BE2C (cell line): Measurements from ENCODE around the gene NOD2.

ENCODE experiments used
- DNase-seq: peaks from one replicate; pipeline ENCODE4 v3.0.0-alpha.2; 2020
- H3K27me3 ChIP-seq: fragments of 250-450 bp; sonication (Bioruptor Pico); 2 replicates; pipeline ENCODE4 v1.5.1; 2020; ENCODE audit warnings: mild to moderate bottlenecking
- H3K36me3 ChIP-seq: fragments of 250-450 bp; sonication (Bioruptor Pico); 2 replicates; pipeline ENCODE4 v1.5.1; 2020; ENCODE audit warnings: mild to moderate bottlenecking
- H3K4me1 ChIP-seq: fragments of 250-450 bp; sonication (Bioruptor Pico); 2 replicates; pipeline ENCODE4 v1.5.1; 2020
- H3K4me3 ChIP-seq: 2 replicates; pipeline ENCODE4 v1.5.1; 2011; ENCODE audit warnings: low read depth, low read length
- H3K9me3 ChIP-seq: fragments of 250-450 bp; sonication (Bioruptor Pico); 2 replicates; pipeline ENCODE4 v1.5.1; 2020
- CTCF ChIP-seq: IDR thresholded peaks from 2 replicates; pipeline ENCODE4 v1.5.1; 2012; ENCODE audit warnings: mild to moderate bottlenecking, low read depth, low read length

Gene NOD2

GRCh38 chr16:50742576-50743200 lies 49.3 kb downstream of the NOD2 start:
- DNase-seq, result no peak
- Histone ChIP-seq H3K36me3 (no peaks in the 10 kb centered on the region), H3K4me1 (no peaks in the 10 kb centered on the region), H3K27me3 (no peaks in the 10 kb centered on the region), H3K9me3 (no peaks in the 10 kb centered on the region), H3K4me3 (peak overlapping the region; percentile 74)
- TF ChIP-seq CTCF, result no peak

DNA sequence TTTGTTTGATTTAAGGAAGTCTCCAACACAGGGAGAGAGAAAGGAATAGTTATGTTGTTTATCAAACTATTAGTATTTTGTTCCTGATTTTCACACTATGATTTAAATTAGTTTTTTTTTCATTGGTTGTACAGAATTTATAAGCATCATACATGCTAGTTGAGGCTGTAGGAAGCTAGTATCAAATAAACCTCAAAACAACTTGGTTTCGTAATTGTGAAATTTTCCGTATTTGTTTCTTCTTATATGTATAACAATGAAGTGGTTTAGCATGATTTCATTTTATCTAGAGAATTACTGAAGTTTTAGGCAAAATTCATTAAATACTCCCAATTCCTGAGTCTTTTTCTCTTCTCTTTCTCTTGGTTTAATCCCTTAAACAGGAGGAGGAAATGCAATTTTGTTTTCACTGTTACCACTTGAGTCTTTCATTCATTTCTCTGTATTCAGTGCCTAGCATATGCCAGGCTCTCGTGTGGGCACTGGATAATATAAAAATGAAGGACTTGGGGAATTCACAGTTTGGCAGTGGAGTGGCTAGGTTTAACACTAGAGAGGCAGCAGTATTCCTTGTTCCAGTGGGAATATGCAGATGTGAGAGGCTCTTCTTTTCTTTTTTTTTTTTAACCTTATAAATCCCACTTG lies 50.3 kb downstream of the NOD2 start:
- Histone ChIP-seq H3K4me1 (no peaks in the 10 kb centered on the region), H3K36me3 (no peaks in the 10 kb centered on the region), H3K9me3 (no peaks in the 10 kb centered on the region), H3K4me3 (no peak overlapping the region), H3K27me3 (no peaks in the 10 kb centered on the region)
- no peak for DNase-seq
- no peak for TF ChIP-seq CTCF

DNA sequence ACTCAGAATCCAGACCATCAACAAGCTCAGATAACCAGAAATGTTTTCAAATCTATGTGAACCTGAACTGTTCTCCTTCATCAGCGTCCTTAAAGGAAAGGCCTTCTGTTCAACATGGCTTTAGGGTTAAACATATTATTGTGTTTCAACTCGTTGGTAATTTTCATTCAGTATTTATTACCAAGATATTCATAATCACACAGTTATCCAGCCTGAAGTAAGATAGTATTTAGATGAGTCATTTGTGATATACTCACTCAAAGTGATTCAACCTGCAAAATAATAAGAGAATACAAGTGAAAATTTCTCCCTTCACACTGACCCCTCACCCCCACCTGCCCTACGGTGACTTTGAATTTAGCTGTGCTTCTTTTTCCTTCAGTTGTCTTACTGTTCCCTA lies 51.5 kb downstream of the NOD2 start:
- Histone ChIP-seq H3K4me1 (no peaks in the 10 kb centered on the region), H3K27me3 (no peaks in the 10 kb centered on the region), H3K36me3 (no peaks in the 10 kb centered on the region), H3K4me3 (no peak overlapping the region), H3K9me3 (no peaks in the 10 kb centered on the region)
- TF ChIP-seq CTCF, result no peak
- DNase-seq, result no peak

- H3K27me3 ChIP-seq, result no peaks in the 10 kb centered on the region
- TF ChIP-seq CTCF, result no peak
- H3K4me1 ChIP-seq, result no peaks in the 10 kb centered on the region
- no peaks in the 10 kb centered on the region for H3K9me3 ChIP-seq
- no peaks in the 10 kb centered on the region for H3K36me3 ChIP-seq
- H3K4me3 ChIP-seq, result no peak overlapping the region
- DNase-seq, result no peak
These were observed 52.5 kb downstream of the NOD2 start for GRCh38 chr16:50745940-50746339.

DNA sequence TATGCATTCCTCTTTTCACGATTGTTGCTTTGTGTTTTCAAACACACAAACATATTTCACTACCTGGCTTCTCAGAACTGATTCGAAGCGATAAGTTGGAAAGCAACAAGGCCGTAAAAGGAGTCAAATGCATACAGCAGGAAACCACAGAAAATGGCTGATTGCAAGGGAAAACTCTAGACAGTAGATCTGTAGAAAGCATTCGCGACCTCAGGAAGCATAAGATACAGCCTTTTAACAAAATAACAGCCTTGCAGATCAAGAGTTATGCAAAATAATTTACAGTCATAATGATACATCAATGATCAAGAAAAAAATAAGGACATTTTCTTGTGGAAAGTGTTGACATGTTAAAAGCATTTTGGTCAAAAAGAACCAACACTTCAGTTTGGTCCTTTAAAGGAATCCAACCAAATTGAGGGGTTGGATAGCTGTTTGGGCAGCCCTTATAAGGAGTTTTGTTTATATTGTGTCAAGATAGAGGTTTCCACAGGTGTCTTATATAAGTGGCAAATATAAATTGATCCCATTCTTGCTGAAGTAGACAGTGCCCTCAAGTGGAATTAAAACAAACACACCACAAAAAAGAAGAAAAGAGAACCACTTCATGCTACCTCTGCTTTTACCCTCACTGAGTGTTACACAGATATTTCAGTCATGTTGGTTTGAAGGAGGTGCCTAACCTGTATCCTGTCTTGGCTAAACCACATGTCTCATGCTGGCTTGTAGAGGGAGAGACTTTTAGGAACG lies 54.0 kb downstream of the NOD2 start:
- no peaks in the 10 kb centered on the region for H3K9me3 ChIP-seq
- no peaks in the 10 kb centered on the region for H3K36me3 ChIP-seq
- peak; percentile 36 for TF ChIP-seq CTCF
- DNase-seq, result no peak
- no peak overlapping the region for H3K4me3 ChIP-seq
- H3K27me3 ChIP-seq, result no peaks in the 10 kb centered on the region
- no peaks in the 10 kb centered on the region for H3K4me1 ChIP-seq

GRCh38 chr16:50751528-50751927 lies 58.1 kb downstream of the NOD2 start:
- no peaks in the 10 kb centered on the region for H3K4me1 ChIP-seq

More at GRCh38 chr16:50751528-50751927, 58.1 kb downstream of the NOD2 start:
- H3K4me3 ChIP-seq, result no peak overlapping the region
- no peak for TF ChIP-seq CTCF
- H3K27me3 ChIP-seq, result no peaks in the 10 kb centered on the region
- no peak for DNase-seq
- H3K9me3 ChIP-seq, result no peaks in the 10 kb centered on the region
- H3K36me3 ChIP-seq, result peaks cover 4% of the 10 kb centered on the region
